Dermis microvascular lymphatic vessel endothelial cell (primary cell): ENCODE results near the gene CYFIP1. TPM values are rescaled to one million over a fixed set of nuclear protein-coding genes. Genes with fewer than 3 reads are reported as not detected.
"Not testable (repeated sequence)": the region's sequence is repeated elsewhere in the genome, so short reads cannot be mapped to it uniquely, and the experiment has no call there.

Source experiments
- DNase-seq, 2 donors: peaks; one replicate each; pipeline versions ENCODE4 v3.0.0 to v3.0.0-alpha.2; 2010; ENCODE audit warnings: low read depth in 2 of 2
- total RNA-seq: library from RNA; depleted of rRNA; stranded (reverse); fragments of >200 nt; gene quantifications from 2 replicates; pipeline ENCODE4 v1.2.1, GENCODE V29; 2014

Gene CYFIP1
- 78.9 and 81.8 TPM in 2 replicates for total RNA-seq

DNA sequence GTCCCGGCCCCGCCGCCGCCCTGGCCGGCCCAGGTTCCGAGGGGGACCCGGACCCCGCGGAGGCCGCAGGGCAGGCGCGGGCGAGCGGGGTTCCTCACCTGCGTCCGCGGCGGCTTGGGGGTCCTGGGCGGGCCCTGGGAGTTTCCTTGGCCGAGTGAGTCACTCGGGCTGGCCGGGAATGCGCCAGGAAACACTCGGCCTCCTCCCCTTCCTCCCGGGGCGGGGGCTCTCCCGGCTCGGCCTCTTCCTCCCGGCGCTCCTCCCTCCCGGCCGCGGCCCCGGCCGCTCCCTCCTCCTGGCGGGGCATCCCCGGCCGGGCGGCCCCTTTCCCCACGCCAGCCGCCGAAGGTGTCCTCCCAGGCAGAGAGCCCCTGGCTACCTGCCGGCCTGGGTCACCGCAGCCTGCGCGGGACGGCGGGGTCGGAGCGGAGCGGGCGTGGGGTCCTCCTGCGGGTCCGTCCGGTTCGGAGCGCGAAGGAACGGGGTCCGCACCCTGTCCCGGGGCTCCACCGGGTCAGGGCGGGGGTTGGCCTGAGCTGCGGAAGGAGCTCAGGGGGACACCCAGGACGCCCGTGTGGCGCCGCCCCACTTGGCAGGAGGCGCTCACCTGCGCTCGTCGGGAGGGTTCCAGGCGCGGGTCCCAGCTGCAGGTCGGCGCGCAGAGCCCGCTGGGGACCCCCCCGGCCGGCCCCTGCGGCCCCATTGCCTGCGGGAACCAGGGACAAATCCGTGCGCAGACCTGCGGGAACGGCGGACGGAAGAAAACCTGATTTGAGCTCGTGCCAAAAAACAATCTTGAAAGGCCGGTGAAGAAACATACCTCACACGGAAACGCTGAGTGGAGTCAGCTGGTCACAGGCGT, at the start of gene CYFIP1:
Gene CYFIP1, minus strand, starts transcription at position 180 of the 862 bp plus-strand sequence. CDS start 33,083 bp downstream, outside the sequence.
- DNase-seq = peak; percentile 64 to 91

DNA sequence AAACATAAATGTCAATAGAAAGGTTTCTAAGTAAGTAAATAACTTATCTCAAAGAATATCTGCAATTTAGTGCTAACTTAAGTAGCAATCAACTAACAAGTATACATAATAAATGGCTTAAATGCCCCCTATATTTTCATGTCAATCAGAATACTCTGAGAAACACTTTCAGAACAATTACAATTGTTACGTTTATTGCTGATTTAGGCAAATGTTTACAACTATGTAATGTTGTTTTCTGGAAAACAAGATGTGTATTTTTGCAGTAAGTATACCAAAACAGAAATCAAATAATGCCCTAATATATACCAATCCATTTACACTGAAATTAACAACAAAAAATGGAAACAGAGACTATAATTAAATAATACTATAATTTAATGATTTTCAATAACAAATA, 46.0 kb upstream of the CYFIP1 start:
- DNase-seq = no peak

DNA sequence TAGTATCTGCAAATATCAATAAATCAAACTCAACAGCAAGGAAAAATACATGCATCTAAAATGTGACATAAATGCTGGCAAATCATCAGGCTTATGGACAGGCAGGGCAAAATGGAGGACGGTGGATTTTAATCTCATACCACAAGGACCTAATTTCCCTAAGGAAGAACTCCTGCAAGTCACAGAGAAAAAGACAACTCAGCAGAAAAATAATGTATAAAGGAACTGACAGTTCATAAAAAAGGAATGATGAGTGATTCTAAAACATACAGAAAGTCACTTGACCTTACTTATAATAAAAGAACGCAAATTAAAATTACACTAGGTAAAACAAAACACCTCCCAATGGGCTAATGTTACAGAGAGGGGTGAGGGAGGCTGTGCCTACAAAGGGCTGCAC, 42.0 kb upstream of the CYFIP1 start:
- no peak for DNase-seq

DNA sequence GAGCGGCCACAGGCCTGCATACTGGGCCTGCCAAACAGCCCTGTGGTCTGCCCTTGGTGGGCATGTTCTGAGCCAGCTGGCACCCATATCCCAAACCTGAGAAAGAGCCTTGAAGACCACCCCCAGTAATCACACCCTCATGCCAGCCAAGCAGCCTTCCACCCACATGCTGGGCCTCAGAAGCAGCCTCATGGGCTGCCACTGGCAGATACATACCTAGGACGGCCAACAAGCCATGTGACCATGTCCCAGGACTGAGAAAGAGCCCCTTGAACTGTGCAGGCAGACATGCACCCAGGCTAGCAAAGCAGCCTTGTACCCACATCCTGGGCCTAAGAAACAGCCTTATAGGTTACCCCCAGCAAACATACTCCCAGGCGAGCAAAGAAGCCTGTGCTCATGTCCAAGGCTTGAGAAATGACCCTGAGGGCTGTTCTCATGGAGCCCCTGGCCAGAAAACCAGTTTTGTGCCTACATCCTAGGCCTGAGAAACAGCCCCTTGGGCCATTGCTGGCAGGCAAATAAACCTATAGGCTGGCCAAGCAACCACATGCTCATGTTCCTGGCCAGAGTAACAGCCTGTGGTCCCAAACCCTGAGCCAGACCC, 34.3 kb upstream of the CYFIP1 start:
- no peak for DNase-seq

DNA sequence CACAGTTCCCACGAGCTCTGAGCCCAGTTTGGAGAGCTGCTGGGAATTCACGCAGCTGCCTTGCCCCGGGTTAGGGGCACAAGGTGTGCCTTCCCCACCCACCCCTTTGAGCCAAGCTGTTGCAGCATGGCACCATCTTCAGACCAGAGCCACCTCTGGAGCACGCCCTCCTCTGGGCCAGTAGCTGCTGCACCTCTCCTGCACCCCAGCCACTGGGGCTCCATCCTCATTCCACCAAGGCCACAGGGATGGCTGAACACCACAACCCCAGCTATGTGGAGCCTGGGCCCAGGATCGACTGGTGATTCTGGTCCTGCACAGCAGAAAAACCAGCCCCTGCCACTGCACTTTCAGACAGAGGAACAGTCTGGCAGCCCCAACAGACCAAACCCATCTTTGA, 33.5 kb upstream of the CYFIP1 start:
- no peak for DNase-seq

DNA sequence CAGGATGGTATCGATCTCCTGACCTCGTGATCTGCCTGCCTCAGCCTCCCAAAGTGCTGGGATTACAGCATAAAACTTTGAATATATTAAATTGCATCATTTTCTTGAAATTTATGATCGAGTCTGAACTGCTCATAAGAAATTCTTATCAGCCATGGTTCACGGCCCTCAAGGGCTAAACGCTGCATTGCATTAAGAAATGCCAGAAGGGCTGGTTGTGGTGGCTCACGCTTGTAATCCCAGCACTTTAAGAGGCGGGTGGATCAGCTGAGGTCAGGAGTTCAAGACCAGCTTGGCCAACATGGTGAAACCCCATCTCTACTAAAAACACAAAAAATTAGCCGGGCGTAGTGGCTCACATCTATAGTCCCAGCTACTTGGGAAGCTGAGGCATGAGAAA, 32.4 kb upstream of the CYFIP1 start:
- not testable (repeated sequence) for DNase-seq

DNA sequence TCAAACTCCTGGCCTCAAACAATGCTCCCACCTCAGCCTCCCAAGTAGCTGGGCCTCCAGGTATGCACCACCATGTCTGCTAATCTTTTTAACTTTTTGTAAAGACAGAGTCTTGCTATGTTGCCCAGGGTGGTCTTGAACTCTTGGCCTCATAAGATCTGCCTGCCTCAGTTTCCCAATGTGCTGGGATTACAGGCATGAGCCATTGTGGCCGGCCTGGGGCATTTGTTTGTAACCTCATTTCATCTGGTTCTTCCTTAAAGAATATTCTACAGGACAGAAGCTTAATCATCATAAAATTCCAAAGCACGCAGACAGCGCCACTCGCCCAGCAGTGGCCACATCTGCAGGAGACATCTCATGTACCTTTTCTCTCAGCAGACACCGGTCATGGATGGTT, 23.6 kb upstream of the CYFIP1 start:
- DNase-seq = no peak

DNA sequence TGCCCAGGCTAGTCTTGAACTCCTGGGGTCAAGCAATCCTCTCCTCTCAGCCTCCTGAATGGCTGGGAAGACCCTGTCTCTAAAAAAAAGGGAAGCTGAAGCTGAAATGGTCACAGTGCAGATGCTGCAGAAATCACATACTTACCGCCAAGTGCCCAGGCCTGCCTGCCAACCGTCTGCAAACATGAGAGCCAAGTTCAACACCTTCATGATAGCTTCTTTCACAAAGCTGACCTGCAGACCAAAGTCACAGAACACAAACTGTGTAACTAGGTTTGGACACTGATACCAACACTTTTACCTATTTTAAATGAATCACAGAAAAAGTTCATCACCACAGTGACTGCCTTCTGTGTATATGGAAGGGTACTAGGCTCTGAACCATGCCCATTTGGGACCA, 22.8 kb upstream of the CYFIP1 start:
- DNase-seq = no peak

DNA sequence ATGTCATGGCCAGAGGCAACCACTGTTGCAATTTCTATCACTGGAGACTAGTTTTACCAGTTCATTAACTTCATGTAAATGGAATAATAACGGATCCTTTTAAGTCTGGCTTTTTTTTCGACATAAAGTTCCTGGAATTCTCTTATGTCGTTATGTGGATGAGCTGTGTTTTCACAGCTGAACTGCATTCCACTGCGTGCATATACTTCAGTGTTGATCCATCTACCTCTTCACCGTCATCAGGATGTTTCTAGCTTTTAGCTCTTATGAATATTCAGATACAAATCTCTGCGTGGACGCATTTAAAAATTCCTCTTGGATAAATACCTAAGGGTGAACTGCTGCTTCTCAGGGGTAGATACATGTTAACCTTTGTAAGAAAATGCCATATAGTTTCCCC, 15.6 kb upstream of the CYFIP1 start:
- no peak for DNase-seq

DNA sequence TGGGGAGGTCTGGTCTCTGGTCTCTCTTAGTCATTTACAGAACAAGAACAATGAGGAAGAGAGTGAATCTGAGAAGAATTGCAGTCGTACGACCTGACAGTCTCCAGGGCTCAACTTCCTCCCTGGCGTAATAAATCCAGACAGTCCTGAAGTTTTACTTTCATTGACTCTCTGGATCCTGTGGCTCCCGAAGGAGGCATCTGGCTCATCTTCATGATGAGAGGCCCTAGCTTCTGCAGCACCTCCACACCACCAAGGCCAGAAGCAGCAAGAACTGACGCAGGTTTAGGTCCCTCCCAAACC, 11.8 kb upstream of the CYFIP1 start:
- DNase-seq = no peak

DNA sequence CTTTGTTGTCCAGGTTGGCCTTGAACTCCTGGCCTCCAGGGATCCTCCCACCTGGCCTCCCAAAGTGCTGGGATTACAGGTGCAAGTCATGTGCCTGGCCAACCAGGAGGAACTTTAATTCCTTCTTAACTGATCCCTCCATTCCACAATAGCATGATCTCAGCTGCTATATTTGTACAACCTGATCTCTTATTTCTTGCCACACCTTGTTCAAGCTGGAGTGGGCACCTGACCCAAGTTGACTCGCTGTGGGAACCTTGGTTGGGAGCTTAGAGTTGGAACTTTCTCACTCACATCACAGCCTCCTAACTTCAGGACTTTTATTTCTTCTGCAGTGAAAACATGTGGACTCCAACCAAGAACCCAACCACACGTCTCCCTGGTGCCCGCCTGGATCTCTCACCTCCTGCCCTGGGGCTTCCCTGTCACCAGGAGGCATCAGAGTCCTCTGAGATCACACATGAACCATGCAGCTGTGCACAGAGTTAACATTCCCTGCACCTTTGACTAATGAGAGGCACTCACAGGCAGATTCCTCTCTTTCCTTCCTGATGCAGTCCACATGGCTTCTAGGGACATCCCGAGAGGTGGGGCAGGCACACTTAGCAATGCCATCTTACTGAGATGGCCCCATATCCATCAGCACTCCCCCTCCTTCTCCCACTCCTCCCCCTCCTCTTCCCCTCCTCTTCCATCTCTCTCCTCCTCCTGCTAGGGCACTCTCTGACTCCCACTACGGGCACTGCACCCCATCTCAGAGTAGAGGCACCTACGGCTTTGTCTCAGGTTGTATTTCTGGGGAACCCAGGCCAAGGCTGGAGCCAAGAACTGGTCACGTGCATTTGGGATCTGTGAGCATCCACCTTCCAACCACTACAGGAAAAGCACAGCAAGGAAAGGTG, 9.7 kb upstream of the CYFIP1 start:
- DNase-seq = no peak

DNA sequence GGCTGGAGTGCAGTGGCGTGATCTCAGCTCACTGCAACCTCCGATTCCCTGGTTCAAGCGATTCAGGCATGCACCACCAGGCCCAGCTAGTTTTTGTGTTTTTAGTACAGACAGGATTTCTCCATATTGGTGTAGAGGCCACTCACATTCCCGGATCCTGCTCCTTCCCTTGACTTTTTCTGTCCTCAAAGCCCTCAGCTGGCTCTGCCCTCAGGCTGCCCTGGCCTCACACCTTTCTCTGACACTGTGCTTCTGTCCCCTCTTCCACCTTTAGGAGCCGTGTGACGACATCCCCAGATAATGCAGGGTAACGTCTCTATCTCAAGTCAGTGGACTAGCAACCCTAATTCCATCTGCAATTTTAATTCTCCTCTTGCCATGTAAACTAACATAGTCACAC, 8.6 kb upstream of the CYFIP1 start:
- no peak for DNase-seq

DNA sequence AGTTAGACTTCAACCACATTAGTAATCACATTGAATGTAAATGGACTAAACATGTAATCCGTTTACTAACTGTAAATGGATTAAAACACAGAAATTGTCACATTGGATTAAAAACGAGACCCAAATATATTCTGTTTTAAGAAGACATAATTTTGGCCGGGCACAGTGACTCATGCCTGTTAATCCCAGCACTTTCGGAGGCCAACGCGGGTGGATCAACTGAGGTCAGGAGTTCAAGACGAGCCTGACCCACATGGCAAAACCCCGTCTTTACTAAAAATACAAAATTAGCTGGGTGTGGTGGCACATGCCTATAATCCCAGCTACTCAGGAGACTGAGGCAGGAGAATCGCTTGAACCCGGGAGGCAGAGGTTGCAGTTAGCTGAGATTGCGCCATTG, 1.8 kb upstream of the CYFIP1 start:
- DNase-seq = not testable (repeated sequence)

DNA sequence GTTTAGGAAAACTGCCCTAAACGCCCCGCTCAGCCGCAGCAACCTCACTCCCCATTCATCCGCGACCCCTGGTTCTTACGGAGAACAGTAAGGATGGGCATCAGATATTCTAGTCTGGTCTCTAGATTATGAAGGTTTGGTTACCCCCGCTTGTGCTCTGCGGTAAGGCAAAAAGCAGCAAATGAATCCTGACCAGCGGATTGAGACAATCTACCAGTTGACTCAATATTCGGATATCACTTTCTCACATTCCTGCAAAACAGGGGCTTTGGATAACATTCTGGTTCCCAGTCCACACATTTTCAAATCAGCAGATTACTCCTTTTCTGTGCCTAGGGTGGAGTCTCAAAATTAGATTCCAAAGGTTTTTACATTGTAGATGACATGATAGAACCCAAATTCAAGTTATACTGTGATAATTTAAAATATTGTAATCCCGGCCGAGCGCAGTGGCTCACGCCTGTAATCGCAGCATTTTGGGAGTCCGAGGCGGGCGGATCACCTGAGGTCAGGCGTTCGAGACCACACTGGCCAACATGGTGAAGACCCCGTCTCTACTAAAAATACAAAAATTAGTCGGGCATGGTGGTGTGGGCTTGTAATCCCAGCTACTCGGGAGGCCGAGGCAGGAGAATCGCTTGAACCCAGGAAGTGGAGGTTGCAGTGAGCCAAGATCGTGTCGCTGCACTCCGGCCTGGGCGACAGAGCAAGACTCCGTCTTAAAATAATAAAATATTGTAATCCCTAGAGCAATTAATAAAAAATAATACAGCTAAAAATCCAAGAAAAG, 1.1 kb upstream of the CYFIP1 start:
- no peak for DNase-seq

DNA sequence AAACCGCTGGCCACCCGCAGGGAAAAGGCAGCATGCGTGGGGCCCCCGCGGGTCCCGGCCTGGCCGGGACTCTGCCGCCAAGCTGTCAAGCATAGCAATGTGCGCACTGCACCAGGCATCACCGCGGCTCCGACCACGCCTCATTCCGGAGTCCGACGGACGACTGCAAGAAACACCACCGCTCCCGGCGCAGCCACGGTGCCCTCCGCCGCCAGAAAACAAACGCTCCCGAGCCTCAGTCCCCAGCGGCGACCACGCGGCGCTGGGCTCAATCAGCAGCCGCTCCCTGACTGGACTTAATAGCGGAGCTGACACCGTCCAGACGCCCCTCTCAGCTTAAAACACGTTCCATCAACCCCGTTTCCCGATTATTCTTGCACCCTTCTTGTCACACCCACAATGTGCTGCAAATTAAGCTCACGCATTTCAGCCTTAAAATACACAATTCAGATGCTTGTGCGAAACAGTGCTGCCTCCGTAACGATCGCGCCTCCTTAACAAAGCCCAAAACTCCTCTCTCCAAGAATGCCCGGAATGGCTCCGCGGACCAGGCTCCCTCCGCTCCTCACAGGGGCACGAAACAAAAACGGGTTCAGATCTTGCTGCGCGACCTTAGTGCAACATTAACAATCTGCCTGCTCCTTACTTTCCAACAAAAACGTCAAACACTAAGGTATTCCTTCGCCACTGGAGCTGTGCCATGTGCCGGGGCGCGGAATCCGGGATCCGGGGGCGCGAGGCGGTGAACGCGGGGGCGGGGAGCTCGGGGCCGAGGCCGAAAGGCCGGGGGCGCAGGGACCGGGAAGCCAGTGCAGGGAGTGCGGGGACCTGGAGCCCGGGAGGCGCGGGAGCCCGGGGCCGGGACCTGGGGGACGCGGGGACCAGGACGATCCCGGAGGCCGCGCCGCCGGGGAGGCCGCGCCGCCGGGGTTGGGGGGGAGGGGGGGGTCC, 655 bp downstream of the CYFIP1 start:
- DNase-seq = peak in 1 of 2 donors; percentile 63

DNA sequence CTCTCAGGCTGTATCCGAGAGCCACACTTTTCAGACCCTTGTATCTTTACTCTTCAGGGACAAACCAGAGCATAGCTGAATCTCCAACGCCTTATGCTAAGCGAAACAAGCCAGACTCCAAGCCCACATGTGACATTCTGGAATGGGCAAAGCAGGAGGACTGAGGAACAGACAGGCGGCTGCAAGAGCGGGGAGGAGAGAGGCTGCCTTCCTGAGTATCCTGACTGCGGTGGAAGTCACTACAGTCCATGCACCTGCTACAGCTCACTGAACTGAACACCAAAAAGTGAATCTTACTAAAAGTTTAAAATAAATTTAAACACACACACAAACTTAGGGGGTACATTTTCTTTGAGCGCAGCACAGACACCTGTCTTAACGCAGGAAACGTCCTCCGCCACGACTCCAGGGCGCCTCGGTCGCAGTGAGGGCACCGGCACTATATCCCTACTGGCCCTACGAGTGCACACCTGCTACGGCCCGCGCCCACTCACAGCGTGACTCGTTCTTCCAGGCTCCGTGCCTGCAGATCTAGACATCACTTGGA, 1.4 kb downstream of the CYFIP1 start:
- no peak for DNase-seq

DNA sequence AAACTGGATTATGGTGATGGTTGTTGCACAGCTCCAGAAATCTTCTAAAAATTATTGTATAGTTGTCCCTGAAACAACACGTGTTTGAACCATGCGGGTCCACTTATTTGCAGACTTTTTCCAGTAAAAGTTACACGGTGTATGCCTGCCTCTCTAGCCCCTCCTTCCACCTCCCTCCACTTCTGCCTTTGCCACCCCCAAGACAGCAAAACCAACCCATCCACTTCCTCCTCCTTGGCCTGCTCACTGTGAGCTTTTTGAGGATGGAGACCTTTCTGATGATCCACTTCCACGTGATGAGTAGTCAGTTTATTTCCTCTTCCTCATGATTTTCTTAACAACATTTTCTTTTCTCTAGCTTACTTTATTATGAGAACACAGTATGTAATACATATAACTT, 5.4 kb downstream of the CYFIP1 start:
- DNase-seq = no peak

DNA sequence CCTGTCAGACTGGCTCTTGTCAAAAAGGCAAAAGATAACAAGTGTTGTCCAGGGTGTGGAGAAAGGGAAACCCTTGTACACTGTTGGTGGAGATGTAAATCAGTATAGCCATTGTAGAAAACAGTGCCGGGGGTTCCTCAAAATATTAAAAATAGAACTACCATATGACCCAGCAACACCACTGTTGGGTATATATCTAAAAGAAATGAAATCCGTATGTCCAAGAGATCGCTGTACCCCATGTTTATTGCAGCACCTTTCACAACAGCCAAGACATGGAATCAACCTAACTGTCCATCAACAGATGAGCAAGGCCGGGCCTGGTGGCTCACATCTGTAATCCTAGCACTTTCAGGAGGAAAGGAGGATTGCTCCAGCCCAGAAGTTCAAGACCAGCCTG, 6.2 kb downstream of the CYFIP1 start:
- no peak for DNase-seq

DNA sequence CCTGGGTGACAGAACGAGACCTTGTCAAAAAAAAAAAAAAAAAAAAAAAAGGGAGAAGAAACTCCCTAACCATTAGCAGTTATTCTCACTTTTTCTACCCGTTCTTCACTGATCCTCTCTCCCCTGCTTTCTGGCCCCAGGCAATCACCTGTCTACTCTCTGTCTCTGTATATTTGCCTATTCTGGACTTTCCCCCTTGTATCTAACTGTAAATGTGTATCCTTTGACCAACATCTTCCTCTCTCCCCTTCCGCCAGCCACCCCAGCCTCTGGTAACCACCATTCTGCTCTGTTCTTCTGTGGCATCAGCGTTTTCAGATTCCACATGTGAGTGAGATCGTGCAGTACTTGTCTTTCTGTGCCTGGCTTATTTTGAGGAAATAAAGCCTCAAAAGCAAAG, 6.9 kb downstream of the CYFIP1 start:
- DNase-seq = no peak

DNA sequence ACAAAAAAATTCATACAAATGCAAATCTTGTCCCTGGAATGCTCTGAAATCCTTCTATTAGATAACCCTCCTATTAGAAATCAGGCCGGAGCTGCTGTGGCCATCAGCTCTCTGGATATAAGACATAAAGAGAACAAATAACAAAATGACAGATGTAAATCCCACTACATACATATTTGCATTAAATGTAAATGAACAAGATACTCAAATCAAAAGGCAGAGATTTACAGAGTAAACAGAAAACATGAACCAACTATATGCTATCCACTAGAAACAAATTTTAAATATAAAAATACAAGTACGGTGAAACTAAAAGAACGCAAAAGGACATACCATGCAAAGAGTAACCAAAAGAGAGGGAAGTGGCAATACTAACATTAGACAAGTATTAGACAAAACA, 10.7 kb downstream of the CYFIP1 start:
- no peak for DNase-seq
